Uterus (tissue), 2 donors: ENCODE data around the gene ADAMTS10.
A peak's percentile ranks its signal among the peaks of the same experiment; 100 is the strongest.

Source experiments
- POLR2A ChIP-seq, 2 donors: fragments of 450-650 bp; IDR thresholded peaks; one replicate each; pipeline ENCODE4 v1.6.1; 2016; ENCODE audit warnings: antibody characterized with exemption in 2 of 2, mild to moderate bottlenecking in 1 of 2, moderate library complexity in 1 of 2
- TF ChIP-seq, protein P1 (sequence below), 4 experiments: fragments of 200-600 bp in 2 of 4; fragments of 450-650 bp in 2 of 4; sonication (generic) in 2 of 4; IDR thresholded peaks; one replicate each; pipeline ENCODE4 v1.5.1; 2016 to 2019; ENCODE audit warnings: antibody characterized with exemption in 4 of 4, mild to moderate bottlenecking in 2 of 4, moderate library complexity in 1 of 4

GRCh38 chr19:8610041-8610935 lies at the start of gene ADAMTS10:
- TF ChIP-seq, protein P1, sequence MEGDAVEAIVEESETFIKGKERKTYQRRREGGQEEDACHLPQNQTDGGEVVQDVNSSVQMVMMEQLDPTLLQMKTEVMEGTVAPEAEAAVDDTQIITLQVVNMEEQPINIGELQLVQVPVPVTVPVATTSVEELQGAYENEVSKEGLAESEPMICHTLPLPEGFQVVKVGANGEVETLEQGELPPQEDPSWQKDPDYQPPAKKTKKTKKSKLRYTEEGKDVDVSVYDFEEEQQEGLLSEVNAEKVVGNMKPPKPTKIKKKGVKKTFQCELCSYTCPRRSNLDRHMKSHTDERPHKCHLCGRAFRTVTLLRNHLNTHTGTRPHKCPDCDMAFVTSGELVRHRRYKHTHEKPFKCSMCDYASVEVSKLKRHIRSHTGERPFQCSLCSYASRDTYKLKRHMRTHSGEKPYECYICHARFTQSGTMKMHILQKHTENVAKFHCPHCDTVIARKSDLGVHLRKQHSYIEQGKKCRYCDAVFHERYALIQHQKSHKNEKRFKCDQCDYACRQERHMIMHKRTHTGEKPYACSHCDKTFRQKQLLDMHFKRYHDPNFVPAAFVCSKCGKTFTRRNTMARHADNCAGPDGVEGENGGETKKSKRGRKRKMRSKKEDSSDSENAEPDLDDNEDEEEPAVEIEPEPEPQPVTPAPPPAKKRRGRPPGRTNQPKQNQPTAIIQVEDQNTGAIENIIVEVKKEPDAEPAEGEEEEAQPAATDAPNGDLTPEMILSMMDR (IDR thresholded peaks at IDR 0.05), result no peak
- TF ChIP-seq POLR2A (IDR thresholded peaks at IDR 0.05), result peak in 1 of 2 donors; percentile 41
